B cell (primary cell): ENCODE results near the gene FAM229B.

Source experiments
- CTCF ChIP-seq: fragments of 200-600 bp; IDR thresholded peaks from one replicate; pipeline ENCODE4 v1.8.0; 2022; ENCODE audit warnings: antibody characterized with exemption, mild to moderate bottlenecking
- EZH2 ChIP-seq: IDR thresholded peaks from 2 replicates; pipeline ENCODE4 v1.6.1; 2012; ENCODE audit warnings: borderline replicate concordance, low read depth, mild to moderate bottlenecking, moderate library complexity, low read length; ENCODE audit not compliant: insufficient read depth, poor library complexity, severe bottlenecking

GRCh38 chr6:112087916-112088315, 525 bp downstream of the FAM229B start:
- no peak for TF ChIP-seq CTCF
- no peak for TF ChIP-seq EZH2
